ENCODE data around the gene PDE2A.
A peak's percentile ranks its signal among the peaks of the same experiment; 100 is the strongest.

PDE2A gene

DNA sequence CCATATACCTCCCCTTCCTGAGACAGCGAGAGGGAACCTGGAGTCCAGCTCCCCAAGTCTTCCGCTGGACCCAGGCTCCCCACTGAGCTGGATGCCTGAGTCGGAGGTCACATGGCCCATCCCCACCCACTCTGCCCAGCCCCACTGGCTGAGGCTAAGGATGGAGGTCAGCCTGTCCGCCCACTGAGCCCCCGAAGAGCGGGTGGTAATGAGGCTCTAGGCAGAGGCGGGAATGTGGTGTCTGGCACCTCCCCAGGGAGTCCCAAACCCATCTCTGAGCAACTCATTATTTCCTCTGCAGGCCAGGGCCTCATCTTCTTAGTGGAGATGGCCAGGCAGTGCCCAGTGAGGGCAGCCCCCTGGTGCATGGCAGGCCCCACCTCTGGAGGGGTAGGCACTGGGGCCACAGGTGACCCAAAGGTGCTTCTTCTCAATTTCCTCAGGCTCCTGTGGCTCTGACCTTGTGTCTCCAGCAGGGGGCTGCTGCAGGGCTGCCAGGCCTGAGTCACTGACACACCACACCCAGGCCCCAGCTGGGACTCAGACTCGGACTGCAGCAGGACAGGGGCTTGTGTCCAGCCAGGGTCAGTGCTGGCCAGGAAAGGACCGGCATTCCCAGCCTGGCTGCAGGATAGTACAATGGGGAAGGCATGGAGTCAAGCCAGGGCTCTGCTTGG, 10.2 kb upstream of the PDE2A start:
- DNase-seq (ENCODE audit: low spot score) (peak; percentile 84), FAIRE-seq (no peak)

GRCh38 chr11:72683782-72684200, 9.6 kb upstream of the PDE2A start:
- FAIRE-seq: peak; percentile 87

DNA sequence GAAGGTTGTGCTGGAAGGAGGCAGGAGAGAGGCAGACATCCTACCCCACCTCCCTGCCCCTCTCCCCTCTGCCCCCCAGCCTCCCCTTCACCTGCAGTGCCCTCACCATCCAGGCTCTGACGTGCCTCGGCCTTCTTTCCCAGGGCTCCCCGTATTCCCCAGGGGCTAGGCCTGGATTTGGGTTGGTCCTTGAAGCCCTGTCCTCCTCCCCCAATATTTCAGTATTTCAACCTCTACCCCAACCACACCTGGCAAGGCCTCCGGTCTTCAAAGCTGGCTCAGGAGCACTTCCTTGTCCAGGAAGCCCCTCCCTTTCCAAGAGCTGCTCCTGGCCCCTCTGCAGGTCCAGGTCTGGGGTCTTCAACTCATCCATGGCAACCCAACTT, 8.6 kb upstream of the PDE2A start:
- FAIRE-seq: no peak
- no peak for DNase-seq (ENCODE audit: low spot score)

More at GRCh38 chr11:72683782-72684200, 9.6 kb upstream of the PDE2A start:
- DNase-seq (ENCODE audit: low spot score): peak; percentile 78

GRCh38 chr11:72682238-72682857, 8.1 kb upstream of the PDE2A start:
- FAIRE-seq (no peak), DNase-seq (ENCODE audit: low spot score) (no peak)

DNA sequence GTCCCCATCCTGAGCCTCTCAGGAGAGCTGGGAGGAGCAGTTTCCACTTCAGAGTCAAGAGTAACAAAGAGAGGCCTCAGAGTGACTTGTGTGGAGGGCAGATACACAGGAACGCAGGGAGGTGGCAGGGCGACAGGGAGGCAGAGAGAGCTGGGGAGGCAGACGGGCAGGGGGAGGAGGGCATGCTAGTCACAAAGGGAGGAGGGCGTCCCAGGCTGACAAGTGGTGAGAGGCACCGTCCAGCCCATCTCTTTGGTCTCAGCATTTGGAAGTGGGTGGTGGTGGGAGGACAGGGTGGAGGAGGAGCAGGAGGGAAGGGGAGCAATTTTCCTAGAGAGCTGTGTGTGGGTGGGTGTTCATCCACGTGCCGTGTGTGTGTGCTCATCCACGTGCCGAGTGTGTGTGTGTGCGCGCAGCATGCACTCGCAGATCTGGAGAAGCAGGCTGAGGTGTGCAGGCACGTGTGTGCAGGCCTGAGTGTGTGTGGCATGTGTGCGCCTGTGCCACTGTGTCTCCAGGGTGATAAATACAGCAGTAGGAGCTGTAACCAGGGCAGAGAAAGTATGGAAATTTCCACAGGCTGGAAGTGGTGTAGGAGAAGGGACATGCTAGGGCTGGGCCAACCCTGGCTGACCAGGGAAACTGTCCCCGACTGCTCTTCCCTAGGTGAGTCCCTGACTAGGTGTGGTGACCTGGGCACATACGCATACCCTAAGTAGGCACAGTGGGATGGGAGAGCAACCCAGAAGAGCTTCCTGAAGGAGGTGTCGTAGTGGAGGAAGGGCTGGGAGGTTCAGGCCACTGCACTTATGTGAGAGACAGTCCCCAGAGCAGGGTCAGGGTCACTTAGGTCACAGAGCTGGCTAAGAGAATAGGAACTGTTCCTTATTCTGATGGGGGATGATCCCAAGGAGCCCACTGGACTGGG, 7.3 kb upstream of the PDE2A start:
- DNase-seq (ENCODE audit: low spot score): no peak
- no peak for FAIRE-seq

GRCh38 chr11:72680624-72681158, 6.5 kb upstream of the PDE2A start:
- FAIRE-seq (no peak), DNase-seq (ENCODE audit: low spot score) (no peak)

DNA sequence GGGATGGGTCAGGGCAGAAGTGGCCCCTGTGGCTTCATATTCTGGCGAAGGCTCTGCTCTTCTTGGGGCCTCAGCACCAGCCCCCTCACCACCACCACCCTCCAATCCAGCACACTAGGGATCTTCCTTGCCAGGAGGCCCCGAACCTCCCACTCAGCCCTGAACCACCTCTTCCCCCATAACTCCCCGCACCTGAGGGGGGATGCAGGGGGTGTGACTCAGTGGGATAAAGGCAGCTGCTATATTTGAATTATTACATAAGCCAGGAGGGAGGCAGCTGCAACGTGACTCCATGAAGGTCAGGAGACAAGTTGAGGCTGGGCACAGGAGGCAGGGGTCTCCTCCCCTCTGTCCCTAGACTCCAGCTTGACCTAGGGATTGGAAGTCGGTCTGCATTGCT, 5.6 kb upstream of the PDE2A start:
- no peak for FAIRE-seq

GRCh38 chr11:72678524-72678923, 4.3 kb upstream of the PDE2A start:
- DNase-seq (ENCODE audit: low spot score) (no peak), FAIRE-seq (no peak)

More for the DNA sequence above, 5.6 kb upstream of the PDE2A start:
- no peak for DNase-seq (ENCODE audit: low spot score)

DNA sequence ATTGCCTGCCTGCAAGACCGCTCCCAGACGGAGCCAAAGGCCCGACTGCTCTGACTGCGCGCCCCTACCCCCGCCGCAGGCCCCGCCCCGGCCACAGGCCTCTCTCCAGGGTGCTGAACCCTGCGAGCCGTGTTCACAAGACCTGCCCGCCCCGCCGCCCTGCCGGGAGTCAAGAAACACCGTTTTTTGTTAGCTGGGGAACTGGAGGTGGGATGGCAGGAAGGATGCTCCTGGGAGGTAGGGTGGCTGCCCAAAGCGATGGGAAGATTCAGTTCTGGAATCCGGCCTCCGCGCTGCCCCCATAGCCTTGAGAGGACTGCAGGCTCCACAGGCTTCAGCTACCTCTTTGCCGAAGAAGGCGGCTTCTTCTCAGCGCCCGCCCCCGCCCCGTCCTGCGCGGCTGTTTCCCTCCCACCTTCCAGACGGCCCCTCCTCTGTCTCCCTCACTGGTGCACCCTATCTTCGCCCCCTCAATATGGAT, 2.7 kb upstream of the PDE2A start:
- DNase-seq (ENCODE audit: low spot score): peak; percentile 86
- no peak for FAIRE-seq

DNA sequence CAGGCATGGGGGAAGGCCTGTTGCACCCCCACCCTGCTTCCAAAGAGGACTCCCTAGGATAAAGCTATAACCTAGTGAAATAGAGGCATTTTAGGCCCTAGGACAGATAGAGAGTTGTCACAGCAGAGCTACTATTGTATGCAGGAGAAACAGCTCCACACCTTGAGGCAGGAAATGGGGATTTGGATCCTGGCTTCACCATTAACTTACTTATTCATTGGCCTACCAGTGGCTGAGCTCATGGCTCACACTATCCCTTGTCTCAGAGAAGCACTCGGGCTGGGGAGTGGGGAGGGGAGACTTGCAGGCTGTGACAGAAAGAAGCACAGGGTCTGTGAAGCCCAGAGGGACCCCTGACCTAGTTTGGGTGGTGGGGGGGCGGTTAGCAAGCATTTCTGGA, 999 bp upstream of the PDE2A start:
- no peak for FAIRE-seq
- no peak for DNase-seq (ENCODE audit: low spot score)

DNA sequence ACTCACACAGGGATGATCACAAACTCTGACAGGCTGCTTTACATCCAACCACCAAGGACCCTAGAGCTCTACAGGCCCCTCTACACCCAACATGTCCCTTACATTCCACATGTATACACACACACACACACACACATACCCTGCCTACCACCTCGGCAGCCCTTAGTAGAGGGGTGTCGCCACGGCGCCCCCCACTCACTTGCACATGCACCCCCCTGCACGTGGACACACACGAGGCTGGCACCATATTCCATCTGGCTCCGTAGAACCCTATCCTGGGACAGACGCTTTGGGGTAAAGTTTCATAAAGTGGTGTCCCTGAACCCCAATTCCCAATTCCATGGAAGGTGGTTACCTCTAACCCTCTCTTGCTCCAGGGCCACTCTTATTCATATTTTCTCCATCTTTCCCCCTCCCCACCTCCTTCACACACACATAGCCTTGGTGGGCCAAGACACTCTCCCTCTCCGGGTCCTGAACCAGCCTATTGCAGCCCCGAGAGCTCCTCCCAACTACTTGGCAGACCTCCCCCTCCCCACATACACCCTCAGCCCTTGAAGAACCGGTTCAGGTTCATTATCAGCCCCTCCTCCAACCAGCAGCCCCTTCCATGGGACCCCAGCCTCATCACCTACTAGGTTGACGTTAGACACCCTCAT, 809 bp downstream of the PDE2A start:
- no peak for FAIRE-seq
- DNase-seq (ENCODE audit: low spot score): no peak

GRCh38 chr11:72672597-72673238, 1.5 kb downstream of the PDE2A start:
- DNase-seq (ENCODE audit: low spot score) (no peak), FAIRE-seq (no peak)

- no peak for DNase-seq (ENCODE audit: low spot score)
- no peak for FAIRE-seq
Observed at GRCh38 chr11:72671152-72672099, 2.8 kb downstream of the PDE2A start.

DNA sequence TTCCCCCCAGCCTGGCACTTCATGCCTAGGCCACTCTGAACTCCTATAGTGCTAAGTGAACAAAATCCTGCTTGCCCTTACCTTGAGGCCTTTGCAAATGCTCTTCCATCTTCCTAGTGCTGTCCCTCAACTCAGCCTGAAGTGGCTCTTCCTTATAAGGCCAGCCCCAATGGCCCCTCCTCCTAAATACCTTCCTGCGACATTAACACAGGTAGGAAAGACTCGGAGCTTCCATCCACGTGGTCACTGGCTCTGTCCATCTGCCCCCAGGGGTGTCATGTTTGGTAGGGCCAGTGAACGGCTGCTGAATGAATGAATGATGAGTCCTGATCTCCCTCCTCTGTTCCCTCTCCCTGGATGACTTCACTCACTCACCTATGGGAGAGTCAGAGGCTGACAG, 4.2 kb downstream of the PDE2A start:
- FAIRE-seq (no peak), DNase-seq (ENCODE audit: low spot score) (no peak)

DNA sequence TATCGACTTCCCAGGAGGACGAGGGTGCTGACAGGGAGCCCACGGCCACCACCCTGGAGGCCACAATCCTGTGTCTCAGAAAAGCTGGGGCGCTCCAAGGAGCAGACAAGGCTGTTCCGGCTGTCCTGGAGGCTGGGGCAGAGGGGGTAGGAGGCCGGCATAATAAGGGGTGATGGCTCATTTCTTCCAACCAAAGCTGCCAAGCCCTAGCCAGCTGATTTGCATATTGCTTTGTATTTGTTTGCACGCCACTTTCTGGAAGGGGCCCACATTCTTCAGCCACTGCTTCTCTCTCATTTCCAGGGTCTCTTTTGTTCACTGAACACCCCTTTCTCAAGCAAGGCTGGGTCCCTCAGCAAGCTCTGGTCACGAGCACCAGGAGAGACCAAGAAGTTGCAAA, 4.7 kb downstream of the PDE2A start:
- no peak for FAIRE-seq
- no peak for DNase-seq (ENCODE audit: low spot score)

DNA sequence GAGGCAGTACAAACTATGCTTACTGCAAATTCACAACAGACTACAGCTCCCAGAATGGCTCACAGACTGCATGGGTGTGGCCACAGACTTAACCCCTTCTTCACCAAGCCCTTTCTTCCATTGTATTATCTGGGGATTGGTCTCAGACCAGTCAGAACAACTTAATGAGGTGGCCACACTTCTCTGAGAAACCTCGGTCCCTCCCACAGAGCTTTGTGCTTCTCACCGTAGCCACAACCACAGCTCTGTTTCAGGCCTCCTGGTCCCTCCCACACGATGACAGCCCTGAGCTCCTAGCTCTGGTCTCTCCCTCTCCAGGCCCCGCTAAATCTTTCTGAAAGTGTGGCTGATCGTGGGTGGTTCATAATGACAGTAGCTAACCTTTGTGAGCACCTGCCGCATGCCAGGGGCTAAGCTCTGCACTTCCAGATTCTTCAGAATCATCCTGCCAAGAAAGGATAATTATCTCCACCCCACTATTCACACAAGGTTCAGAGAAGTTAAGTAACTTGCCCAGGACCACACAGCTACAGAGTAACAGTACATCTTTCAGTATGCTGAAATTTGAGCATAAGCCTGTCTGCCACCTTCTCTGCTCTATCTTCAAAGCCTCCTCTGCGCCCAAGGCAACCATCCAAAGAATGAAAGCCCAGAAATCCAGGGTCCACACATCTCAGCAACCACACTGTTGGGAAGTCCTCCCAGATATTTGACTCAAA, 5.4 kb downstream of the PDE2A start:
- FAIRE-seq: no peak
- no peak for DNase-seq (ENCODE audit: low spot score)

DNA sequence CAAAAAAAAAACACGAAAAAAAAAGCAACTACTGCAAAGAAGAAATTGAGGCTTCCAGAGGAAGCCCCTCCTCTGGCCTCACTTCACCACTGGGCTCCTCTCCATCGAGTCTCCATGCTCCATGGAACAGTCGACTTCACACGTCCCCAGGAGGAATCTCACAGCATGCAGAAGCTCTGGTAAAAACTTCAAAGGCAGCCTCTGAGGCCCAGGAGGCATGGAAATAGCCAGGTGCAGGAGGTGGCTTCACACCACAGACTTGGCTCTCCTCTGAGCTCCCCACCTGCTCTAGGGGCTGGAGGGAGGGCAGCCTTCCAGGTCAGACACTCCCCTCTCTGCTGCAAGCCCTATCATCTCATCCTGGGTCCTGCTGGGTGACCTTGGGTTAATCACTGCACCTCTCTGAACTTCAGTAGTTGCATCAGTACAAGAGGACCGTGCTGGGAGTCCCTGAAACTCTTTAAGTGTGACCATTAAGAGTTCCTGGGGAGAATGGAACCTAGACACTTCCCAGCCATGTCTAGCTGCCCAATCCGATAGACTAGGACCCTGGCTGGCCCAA, 8.2 kb downstream of the PDE2A start:
- FAIRE-seq: no peak

GRCh38 chr11:72662036-72662435, 12.2 kb downstream of the PDE2A start:
- DNase-seq (ENCODE audit: low spot score): no peak
- FAIRE-seq: no peak

More for the DNA sequence above, 8.2 kb downstream of the PDE2A start:
- no peak for DNase-seq (ENCODE audit: low spot score)

- no peak for FAIRE-seq
- DNase-seq (ENCODE audit: low spot score): no peak
Observed at GRCh38 chr11:72661486-72661885, 12.7 kb downstream of the PDE2A start.

All from urothelium cell line (cell line).